Uterus (tissue), 2 donors: ENCODE results near the gene TALDO1.

Experiments
- POLR2A ChIP-seq, 2 donors: fragments of 450-650 bp; IDR thresholded peaks; one replicate each; pipeline ENCODE4 v1.6.1; 2016; ENCODE audit warnings: antibody characterized with exemption in 2 of 2, mild to moderate bottlenecking in 1 of 2, moderate library complexity in 1 of 2
- TF ChIP-seq, protein P1 (sequence below), 4 experiments: fragments of 200-600 bp in 2 of 4; fragments of 450-650 bp in 2 of 4; sonication (generic) in 2 of 4; IDR thresholded peaks; one replicate each; pipeline ENCODE4 v1.5.1; 2016 to 2019; ENCODE audit warnings: antibody characterized with exemption in 4 of 4, mild to moderate bottlenecking in 2 of 4, moderate library complexity in 1 of 4

GRCh38 chr11:782264-783174 lies 35.3 kb downstream of the TALDO1 start:
- TF ChIP-seq, protein P1, sequence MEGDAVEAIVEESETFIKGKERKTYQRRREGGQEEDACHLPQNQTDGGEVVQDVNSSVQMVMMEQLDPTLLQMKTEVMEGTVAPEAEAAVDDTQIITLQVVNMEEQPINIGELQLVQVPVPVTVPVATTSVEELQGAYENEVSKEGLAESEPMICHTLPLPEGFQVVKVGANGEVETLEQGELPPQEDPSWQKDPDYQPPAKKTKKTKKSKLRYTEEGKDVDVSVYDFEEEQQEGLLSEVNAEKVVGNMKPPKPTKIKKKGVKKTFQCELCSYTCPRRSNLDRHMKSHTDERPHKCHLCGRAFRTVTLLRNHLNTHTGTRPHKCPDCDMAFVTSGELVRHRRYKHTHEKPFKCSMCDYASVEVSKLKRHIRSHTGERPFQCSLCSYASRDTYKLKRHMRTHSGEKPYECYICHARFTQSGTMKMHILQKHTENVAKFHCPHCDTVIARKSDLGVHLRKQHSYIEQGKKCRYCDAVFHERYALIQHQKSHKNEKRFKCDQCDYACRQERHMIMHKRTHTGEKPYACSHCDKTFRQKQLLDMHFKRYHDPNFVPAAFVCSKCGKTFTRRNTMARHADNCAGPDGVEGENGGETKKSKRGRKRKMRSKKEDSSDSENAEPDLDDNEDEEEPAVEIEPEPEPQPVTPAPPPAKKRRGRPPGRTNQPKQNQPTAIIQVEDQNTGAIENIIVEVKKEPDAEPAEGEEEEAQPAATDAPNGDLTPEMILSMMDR (IDR thresholded peaks at IDR 0.05) = no peak
- no peak for TF ChIP-seq POLR2A (IDR thresholded peaks at IDR 0.05)
